ENCODE results near the gene ABTB2.

Gene ABTB2

DNA sequence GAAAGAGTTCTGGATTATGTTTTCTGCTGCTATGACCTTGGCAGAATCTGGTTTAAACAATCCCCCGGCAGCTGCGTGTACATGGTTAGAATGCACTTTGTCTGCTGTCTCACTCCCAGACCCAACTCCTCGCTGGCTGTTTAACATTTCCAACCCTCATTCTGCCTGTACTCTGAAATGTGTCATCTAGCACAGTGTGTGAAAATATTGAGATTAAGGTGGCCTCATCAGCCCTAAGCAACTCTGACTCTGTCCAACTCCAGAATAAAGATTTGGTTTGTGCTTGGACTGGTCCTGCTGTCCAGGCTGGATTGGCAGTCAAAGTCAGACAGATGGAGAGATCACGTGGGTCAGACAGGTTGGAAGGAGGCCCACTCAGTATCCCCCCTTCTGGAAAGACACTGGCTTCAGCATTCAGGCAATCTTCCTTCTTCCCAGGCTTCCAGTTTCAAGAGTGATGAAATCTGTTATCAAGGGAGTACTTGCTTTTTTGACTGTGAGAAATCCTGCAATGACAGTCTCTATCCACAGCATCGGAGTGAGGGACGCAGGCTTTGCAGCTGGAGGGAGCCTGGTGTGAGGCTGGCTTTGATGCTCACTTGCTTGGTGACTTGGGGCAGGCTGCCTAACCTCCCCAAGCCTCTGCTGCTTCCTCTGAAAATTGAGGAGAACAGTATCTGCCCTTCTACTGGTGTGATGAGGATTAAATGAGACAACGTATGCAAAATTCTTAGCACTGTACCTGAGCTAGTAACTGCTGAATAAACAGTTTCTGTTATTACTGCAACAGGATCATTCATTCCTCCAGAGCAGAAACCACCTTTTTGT is 29.8 kb downstream of the ABTB2 start:
- DNase-seq = no peak

DNA sequence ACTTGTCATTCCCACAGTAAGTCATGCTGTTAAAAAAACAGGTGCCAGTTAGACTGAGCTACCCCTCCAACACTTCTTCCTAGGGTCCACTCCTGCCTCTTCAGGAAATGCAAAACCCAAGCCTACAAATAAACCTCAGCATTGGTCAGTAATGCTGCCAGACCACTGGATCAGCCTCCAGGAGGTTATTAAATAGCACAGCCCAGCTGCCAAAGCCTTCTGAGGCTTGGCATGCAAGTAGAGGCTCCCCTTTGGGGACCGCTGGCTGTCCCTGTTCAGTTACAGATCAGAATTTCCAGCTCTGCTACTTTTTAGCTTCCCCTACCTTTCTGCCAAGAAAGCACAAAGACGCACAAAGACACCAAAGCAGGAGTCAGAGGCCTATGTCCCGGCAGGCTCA is 33.3 kb downstream of the ABTB2 start:
- TF ChIP-seq POLR2A (IDR thresholded peaks at IDR 0.05; ENCODE audit: low read length) (no peak), GATA1 (IDR thresholded peaks at IDR 0.05; ENCODE audit: low read depth, low read length) (no peak)
- DNase-seq = no peak

More for the DNA sequence above, 29.8 kb downstream of the ABTB2 start:
- TF ChIP-seq GATA1 (IDR thresholded peaks at IDR 0.05; ENCODE audit: low read depth, low read length) (no peak), POLR2A (IDR thresholded peaks at IDR 0.05; ENCODE audit: low read length) (no peak)

DNA sequence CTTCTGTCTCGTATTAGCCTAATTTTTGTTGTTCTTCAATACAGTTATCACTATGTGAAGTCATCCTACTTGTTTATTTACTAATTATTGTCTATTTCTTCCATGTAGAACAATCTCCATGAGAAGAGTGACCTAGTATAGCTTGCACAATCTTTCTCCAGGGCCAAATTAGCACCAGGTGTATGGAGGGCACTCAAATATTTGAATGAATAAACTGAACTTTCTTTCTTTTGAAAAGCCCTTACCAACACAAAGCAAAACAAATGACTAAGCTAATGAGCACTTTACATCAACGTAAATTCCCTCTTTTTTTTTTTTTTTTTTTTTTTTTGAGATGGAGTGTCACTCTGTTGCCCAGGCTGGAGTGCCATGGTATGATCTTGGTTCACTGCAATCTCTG is 34.2 kb downstream of the ABTB2 start:
- TF ChIP-seq POLR2A (IDR thresholded peaks at IDR 0.05; ENCODE audit: low read length) = no peak
- no peak for TF ChIP-seq GATA1 (IDR thresholded peaks at IDR 0.05; ENCODE audit: low read depth, low read length)
- DNase-seq = no peak

DNA sequence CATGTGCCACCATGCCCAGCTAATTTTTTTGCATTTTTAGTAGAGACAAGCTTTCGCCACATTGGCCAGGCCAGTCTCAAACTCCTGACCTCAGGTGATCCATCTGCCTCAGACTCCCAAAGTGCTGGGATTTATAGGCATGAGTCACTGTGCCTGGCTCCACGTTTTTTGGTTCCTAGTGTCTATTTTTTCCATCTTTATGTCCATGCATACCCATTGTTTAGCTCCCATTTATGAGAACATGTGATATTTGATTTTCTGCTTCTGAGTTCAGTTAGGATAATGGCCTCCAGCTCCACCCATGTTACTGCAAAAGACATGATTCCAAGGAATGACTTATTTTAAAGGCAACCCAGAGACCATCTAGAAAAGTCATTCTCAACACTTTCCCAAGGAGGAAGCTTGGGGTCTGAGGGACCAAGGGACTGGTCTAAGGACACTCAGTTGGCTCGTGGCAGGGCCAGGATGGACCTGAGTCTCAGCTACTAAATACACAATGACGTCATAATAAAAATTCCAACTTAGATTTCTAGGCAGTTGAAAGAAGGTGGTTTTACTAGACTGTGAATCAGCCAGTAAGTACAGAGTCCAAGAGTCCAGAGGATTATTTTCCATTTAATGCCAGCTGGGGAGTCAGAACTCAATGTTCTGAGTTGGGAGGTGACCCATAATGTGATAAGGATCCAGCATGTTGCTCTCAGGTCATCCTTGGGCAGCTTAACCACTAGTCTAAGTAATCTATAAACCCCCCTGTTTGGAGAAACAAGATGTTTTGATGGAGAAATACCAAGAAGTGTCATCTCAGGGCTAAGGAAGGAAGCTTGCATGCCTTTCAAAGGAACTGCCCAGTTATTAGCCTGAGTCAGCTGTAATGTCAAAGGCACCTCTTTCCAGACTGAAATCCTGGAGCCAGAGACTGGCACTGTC is 39.4 kb downstream of the ABTB2 start:
- TF ChIP-seq POLR2A (IDR thresholded peaks at IDR 0.05; ENCODE audit: low read length) (no peak), GATA1 (IDR thresholded peaks at IDR 0.05; ENCODE audit: low read depth, low read length) (no peak)
- DNase-seq = no peak

DNA sequence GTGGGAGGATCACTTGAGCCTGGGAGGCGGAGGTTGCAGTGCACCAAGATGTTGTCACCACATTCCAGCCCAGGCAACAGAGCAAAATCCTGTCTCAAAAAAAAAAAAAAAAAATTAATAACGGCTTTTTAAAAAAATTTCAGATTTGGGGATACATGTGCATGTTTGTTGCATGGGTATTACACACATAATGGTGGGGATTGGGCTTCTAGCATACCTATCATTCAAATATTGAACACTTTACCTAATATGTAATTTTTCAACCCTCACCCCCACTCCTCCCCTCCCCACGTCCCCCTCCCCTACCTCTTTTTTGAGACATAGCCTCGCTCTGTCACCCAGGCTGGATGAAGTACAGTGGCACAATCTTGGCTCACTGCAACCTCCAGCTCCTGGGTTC is 40.1 kb downstream of the ABTB2 start:
- TF ChIP-seq POLR2A (IDR thresholded peaks at IDR 0.05; ENCODE audit: low read length) (no peak), GATA1 (IDR thresholded peaks at IDR 0.05; ENCODE audit: low read depth, low read length) (no peak)
- DNase-seq = no peak

DNA sequence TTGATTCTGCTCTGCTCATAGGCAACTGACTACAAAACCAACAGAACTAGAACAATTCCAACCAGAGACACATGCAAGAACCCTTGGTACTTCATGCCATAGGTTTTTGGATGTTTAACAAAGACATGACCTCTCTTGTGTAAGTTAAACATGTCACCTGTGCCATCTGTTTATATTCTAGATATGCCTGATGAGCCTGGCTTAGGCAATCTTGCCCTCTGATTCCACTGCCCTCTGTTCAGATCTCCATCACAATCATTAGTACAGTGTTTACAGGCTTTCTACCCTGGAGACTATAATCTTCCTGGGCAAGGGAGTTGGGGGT is 40.8 kb downstream of the ABTB2 start:
- no peak for TF ChIP-seq POLR2A (IDR thresholded peaks at IDR 0.05; ENCODE audit: low read length)
- TF ChIP-seq GATA1 (IDR thresholded peaks at IDR 0.05; ENCODE audit: low read depth, low read length) = no peak
- DNase-seq = no peak

DNA sequence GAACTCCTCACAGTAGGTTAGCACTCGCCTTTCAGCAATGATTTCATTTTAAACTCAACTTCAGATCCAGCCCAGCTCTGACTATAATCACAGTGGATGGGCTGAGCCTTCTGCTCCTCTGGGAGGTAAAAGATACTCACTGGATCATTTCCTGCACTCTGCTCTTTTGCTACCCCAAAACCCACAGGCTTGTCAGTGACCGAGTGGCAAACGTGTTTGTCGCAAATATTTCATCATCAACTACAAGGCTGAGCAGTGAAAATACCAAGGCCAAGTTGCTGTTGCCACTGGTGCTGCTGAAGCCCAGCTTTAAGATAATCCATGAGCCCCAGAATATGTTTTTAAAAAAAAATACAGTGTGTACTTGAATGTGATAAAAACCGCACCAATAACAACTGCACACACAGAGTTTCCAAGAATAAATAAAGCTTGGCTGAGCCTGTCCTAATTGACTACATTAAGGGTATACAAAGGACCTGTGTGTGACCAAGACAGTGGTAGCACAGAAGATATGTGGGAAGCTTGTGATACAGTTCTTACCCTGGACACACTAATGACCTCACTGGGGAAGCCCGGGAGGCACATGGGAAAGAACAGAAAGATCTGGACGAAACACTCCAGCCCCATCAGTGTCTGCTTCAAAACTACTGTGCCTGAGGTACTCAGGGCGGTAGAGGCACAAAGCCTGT is 41.3 kb downstream of the ABTB2 start:
- no peak for TF ChIP-seq POLR2A (IDR thresholded peaks at IDR 0.05; ENCODE audit: low read length)
- no peak for TF ChIP-seq GATA1 (IDR thresholded peaks at IDR 0.05; ENCODE audit: low read depth, low read length)
- no peak for DNase-seq

DNA sequence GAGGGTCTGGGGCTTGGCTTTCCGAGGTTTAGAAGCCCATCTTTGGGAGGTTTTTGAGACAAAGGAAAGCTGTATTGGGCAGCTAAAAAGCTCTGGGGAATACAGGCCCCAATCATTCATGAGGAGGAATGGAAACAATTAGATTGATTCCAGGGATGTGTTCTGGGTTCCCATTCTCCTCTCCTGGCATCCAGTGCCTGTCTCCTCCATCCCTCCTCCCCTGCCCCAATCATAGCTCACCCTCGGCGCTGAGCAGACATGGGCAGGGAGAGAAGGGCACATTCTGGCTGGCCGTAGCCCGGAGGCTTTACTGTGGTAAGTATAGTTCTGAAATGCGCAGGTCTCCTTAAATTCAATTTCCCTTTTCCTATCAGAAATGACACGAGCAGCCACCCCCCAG is 42.4 kb downstream of the ABTB2 start:
- TF ChIP-seq GATA1 (IDR thresholded peaks at IDR 0.05; ENCODE audit: low read depth, low read length) (no peak), POLR2A (IDR thresholded peaks at IDR 0.05; ENCODE audit: low read length) (no peak)
- DNase-seq = no peak

DNA sequence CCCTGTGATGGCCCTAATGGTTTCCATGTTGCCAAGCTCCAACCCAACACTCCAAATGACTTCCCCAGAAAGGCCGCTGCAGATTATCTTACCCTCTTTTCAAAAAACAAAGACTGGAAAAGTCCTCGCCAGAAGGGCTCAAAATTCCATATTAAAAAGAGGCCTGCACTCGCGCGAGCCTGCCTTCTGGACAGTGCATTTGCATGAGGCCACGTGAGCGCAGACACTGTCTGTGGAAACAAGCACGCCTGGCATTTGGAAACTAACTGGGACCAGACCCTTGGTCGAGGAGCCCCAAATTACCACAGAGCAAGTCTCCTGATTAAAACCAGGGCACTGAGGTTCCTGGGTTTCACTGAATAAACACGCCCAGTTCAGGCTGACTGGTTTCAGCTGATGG is 42.9 kb downstream of the ABTB2 start:
- no peak for DNase-seq
- TF ChIP-seq POLR2A (IDR thresholded peaks at IDR 0.05; ENCODE audit: low read length) (no peak), GATA1 (IDR thresholded peaks at IDR 0.05; ENCODE audit: low read depth, low read length) (no peak)

DNA sequence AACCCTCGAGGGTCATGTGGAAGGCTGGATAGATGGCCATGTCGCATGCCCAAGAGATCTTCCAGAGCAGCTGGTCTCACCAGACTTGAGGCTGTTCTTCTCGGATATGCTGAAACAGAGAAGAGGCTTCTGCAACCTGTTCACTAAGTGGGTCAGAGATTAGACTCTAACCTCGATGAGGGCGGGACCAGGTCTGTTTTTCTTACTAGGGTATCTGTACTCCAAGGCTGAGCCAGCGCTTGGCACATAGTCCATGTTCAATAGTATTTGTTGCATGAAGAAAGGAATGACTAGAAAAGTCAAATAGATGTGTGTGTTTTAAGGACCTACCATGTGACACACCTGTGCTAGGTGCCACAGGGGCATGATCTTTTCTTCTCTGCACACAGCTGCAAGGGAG is 43.6 kb downstream of the ABTB2 start:
- no peak for DNase-seq
- TF ChIP-seq GATA1 (IDR thresholded peaks at IDR 0.05; ENCODE audit: low read depth, low read length) (no peak), POLR2A (IDR thresholded peaks at IDR 0.05; ENCODE audit: low read length) (no peak)

DNA sequence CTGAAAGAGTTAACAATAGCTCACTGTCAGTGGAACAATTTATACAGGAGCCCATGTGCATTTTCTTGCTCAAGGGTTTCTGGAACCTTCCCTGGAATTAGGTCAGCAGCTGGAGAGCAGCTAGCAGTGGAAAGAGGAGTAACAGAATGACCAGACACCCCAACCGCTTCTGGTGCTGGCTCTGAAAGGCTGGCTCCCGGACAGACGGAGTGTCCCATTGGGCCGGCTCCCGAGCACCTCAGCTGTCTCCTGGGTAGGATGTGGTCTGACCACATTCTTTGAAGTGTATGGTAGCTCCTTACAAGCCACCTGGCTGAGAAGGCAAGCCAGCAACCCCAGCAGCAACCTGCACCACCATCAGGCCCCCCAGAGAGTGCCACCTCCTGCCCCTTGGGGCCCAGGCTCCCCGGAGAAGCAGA is 44.7 kb downstream of the ABTB2 start:
- no peak for DNase-seq
- no peak for TF ChIP-seq GATA1 (IDR thresholded peaks at IDR 0.05; ENCODE audit: low read depth, low read length)
- no peak for TF ChIP-seq POLR2A (IDR thresholded peaks at IDR 0.05; ENCODE audit: low read length)

DNA sequence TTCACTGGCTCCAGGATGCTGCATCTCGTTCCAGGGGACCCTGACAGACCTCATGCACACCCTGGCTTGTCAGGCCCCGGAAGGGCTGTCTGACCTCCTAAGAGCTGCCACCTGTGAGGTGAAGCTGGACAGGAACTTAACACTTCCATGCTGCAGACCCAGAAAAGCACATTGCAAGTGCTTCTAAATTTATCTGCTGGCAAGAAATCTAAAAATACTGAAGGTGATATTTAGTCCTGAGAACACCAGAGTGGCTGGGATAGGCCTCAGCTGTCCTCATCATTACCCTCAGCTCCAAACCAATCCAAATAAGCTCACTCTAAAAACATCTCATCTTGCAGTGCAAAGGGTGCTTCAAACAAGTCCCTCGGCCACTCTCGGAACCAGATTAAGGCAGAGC is 46.7 kb downstream of the ABTB2 start:
- no peak for DNase-seq
- TF ChIP-seq GATA1 (IDR thresholded peaks at IDR 0.05; ENCODE audit: low read depth, low read length) = no peak
- TF ChIP-seq POLR2A (IDR thresholded peaks at IDR 0.05; ENCODE audit: low read length) = no peak

DNA sequence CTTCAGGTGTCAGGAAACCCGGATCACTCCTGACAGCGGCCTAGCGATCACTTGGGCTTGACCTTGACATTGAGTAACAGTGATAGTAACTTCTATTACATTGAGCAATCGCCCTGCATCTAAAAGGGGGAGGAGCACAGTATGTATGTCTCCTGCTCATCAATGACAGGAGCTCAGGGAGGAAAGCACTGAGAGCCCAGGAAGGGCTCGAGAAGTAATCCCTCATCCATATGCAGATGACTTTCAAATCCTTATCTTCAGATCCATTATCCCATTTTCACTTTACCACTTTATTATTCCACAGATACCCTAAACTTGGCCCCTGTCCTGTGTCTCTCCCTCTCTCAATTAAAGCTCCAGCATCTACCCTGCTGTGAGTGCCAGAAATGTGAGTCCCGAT is 47.8 kb downstream of the ABTB2 start:
- TF ChIP-seq POLR2A (IDR thresholded peaks at IDR 0.05; ENCODE audit: low read length) (no peak), GATA1 (IDR thresholded peaks at IDR 0.05; ENCODE audit: low read depth, low read length) (no peak)
- no peak for DNase-seq
